Nephron progenitor cell (in vitro differentiated cells): ENCODE measurements around the gene TNFRSF18.

Experiments used
- DNase-seq: peaks from one replicate; pipeline ENCODE4 v3.0.0; 2021
- H3K27ac Mint-ChIP-seq: 2 replicates; pipeline ENCODE4 v1.8.0; 2021; ENCODE audit warnings: mild to moderate bottlenecking, moderate library complexity, mixed read lengths
- H3K27me3 Mint-ChIP-seq: 2 replicates; pipeline ENCODE4 v1.8.0; 2021; ENCODE audit warnings: mild to moderate bottlenecking, low read depth, mixed read lengths; ENCODE audit not compliant: poor library complexity
- H3K36me3 Mint-ChIP-seq: 2 replicates; pipeline ENCODE4 v1.8.0; 2021; ENCODE audit warnings: low read depth, mixed read lengths
- H3K4me1 Mint-ChIP-seq: 2 replicates; pipeline ENCODE4 v1.8.0; 2021; ENCODE audit warnings: mixed read lengths
- H3K4me3 Mint-ChIP-seq: 2 replicates; pipeline ENCODE4 v1.8.0; 2021; ENCODE audit warnings: mild to moderate bottlenecking, moderate library complexity, mixed read lengths
- H3K9me3 Mint-ChIP-seq: 2 replicates; pipeline ENCODE4 v1.8.0; 2021; ENCODE audit warnings: mild to moderate bottlenecking, moderate library complexity, mixed read lengths
- TF ChIP-seq, protein P1 (sequence below): fragments of 200-600 bp; sonication (generic); IDR thresholded peaks from 2 replicates; pipeline ENCODE4 v1.5.0; 2021; ENCODE audit warnings: antibody characterized with exemption

TNFRSF18 gene

DNA sequence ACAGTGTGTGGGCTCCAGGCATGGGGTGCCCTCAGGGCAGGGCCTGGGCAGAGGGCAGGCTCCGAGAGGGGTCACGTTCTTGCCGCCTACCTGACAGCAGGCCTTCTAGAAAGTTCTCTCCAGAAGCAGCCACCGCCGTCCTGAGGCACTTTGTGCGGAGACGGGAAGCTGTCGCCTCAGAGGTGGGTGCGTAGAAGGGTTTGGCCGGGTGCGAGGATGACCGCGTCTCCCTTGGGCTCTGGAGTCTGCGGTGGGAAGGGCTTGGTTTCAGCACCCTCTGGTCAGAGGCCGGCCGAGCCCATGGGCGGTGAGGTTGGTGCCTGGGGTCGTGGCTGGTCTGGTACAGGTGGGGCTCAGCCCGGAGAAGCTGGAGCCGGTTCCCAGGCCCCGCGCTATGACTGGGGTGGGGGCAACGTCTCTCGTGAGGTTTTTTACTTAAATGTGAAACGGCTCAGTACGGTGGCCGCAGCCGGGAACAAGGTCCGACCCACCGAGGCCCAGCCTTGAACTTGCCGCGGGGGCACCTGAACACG is 42.8 kb downstream of the TNFRSF18 start:
- TF ChIP-seq, protein P1, sequence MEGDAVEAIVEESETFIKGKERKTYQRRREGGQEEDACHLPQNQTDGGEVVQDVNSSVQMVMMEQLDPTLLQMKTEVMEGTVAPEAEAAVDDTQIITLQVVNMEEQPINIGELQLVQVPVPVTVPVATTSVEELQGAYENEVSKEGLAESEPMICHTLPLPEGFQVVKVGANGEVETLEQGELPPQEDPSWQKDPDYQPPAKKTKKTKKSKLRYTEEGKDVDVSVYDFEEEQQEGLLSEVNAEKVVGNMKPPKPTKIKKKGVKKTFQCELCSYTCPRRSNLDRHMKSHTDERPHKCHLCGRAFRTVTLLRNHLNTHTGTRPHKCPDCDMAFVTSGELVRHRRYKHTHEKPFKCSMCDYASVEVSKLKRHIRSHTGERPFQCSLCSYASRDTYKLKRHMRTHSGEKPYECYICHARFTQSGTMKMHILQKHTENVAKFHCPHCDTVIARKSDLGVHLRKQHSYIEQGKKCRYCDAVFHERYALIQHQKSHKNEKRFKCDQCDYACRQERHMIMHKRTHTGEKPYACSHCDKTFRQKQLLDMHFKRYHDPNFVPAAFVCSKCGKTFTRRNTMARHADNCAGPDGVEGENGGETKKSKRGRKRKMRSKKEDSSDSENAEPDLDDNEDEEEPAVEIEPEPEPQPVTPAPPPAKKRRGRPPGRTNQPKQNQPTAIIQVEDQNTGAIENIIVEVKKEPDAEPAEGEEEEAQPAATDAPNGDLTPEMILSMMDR: no peak
- H3K4me3 Mint-ChIP-seq: peak overlapping the region; percentile 58
- no peaks in the 10 kb centered on the region for H3K9me3 Mint-ChIP-seq
- H3K4me1 Mint-ChIP-seq: peaks cover 23% of the 10 kb centered on the region
- H3K27me3 Mint-ChIP-seq: peaks cover 10% of the 10 kb centered on the region
- DNase-seq: no peak
- no peaks in the 10 kb centered on the region for H3K36me3 Mint-ChIP-seq
- no peak overlapping the region for H3K27ac Mint-ChIP-seq

DNA sequence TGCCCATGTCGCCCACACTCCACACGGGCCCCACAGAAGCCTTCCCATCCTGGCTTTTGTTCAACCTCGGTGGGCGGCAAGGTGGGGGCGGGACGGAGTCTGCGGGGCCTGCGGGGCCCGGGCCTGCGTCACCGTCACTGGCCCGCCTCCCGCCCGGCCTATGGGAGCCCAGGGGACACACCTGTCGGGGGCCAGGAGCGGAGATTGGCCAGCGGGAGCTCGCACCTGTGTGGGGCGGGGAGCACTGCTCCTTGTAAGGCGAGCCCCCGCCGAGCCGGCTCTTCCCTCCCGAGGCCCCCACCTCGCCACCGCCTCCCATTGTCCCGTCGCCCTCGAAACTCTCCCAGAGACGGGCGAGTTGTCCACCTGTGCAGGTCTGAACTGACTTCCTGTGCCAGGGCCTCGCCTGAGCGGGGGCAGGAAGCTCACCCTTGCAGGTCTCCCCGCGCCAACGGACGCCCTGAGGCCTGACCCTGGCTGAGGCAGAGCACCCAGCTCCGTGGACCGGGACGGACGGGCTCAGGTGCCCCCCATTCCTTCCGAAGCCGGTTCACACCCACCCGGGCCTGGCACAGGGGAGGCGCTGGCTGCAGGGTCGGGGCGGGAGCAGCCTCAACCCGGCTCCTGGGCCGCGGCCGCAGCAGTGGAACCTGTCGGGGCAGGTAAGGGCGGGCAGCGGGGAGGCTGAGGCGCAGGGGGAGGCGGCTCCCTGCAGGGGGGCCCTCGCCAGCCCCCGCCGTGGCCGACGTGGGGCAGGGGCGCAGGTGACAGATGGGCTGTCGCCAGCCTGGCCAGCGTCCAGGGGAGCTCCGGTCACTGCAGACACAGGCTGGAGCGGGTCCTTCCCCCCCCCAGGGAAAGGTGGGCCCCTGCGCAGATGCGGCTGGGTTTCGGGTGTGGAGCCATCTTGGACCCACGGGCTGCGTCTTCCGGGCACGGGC is 43.5 kb downstream of the TNFRSF18 start:
- Mint-ChIP-seq H3K4me1 (peaks cover 23% of the 10 kb centered on the region), H3K27ac (no peak overlapping the region), H3K4me3 (no peak overlapping the region), H3K9me3 (no peaks in the 10 kb centered on the region), H3K36me3 (no peaks in the 10 kb centered on the region), H3K27me3 (peaks cover 10% of the 10 kb centered on the region)
- no peak for DNase-seq
- TF ChIP-seq, protein P1: no peak

DNA sequence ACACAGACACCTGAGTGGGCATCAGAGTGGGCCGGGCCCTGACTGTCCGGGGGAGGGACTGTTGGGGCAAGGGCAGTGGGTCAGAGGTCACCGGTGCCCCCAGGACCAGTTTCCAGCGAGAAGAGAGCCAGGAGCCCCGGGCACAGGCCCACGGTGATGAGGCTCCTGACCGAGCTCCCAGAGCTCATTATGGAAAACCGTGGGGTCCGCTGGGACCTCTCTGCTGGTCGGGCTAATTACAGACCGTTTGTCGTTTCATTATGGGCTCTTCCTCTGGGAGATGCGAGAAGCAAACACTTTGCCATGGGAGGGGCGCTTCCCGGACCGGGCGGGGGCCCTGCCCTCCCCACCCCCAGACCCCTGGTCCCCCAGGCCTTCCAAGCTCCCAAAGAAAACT is 44.7 kb downstream of the TNFRSF18 start:
- no peaks in the 10 kb centered on the region for H3K36me3 Mint-ChIP-seq
- H3K4me3 Mint-ChIP-seq: no peak overlapping the region
- H3K27me3 Mint-ChIP-seq: peaks cover 10% of the 10 kb centered on the region
- H3K4me1 Mint-ChIP-seq: peaks cover 23% of the 10 kb centered on the region
- H3K27ac Mint-ChIP-seq: no peak overlapping the region
- DNase-seq: no peak
- TF ChIP-seq, protein P1: no peak
- no peaks in the 10 kb centered on the region for H3K9me3 Mint-ChIP-seq

DNA sequence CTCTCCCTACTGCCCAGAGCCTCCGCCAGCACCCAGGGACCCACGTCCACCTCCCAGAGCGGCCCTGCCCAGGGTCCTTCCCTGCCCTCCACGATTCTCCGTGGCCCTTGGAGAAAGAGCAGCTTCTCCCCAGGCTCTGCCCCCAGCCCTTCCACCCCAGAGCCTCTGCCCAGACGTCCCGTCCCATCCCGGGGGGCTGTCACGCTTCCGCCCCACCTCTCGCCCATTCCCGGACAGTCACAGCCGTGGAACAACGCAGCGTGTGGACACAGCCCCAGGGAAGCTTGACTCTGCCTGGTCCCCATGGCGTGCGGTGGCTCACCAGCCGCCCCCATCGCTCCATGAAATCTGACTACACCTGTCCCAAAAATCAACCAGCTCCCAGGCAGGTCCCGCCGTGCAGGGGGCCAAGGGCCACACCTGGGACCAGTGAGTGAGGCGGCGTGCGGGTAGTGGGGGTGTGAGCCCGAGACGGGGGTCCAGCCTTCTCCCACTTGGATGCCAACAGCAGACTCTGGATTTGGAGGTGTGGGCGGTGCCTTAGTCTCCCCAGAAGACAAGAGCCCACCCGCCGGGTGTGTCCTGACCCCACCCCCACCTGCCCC is 45.2 kb downstream of the TNFRSF18 start:
- Mint-ChIP-seq H3K27ac (no peak overlapping the region), H3K36me3 (no peaks in the 10 kb centered on the region), H3K9me3 (no peaks in the 10 kb centered on the region), H3K27me3 (peaks cover 10% of the 10 kb centered on the region), H3K4me3 (no peak overlapping the region), H3K4me1 (peaks cover 23% of the 10 kb centered on the region)
- DNase-seq: no peak
- TF ChIP-seq, protein P1: no peak

DNA sequence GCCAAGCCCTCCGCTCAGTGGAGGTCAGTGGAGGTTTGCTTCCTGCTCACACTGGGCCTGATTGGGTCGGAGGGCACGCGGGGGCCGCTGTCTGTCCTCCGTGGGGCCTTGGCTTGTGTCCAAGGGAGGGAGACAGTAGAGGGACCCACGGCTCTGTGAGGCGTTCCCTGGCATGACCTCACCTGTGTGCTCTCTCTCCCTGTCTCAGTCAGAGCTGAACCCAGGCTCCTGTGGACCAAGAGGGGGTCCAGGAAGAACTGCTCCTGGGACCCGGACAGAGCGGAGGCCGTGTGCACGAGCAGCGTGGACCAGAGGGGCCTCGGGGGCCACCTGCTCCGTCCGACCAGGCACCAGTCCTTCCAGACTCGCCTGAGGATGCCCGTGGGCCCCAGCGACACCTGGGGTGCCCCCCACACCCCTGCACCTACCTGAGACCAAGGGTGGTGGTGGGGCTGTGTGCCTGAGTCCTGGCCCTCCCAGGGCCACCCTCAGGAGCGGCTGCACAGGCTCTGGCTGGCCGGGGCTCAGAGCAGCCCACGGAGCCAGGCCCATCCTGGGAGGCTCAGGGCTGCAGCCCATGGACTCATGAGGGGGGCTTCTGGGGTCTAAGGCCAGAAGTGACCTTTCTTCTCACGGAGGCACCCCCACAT is 46.0 kb downstream of the TNFRSF18 start:
- H3K27me3 Mint-ChIP-seq: peaks cover 16% of the 10 kb centered on the region
- peaks cover 3% of the 10 kb centered on the region for H3K9me3 Mint-ChIP-seq
- DNase-seq: no peak
- H3K27ac Mint-ChIP-seq: no peak overlapping the region
- H3K36me3 Mint-ChIP-seq: no peaks in the 10 kb centered on the region
- no peak overlapping the region for H3K4me3 Mint-ChIP-seq
- TF ChIP-seq, protein P1: no peak
- peaks cover 15% of the 10 kb centered on the region for H3K4me1 Mint-ChIP-seq
